Hypothalamus (tissue), 51 donors: ENCODE results near the gene OR51B2.
"Not testable (repeated sequence)": the region's sequence is repeated elsewhere in the genome, so short reads cannot be mapped to it uniquely, and the experiment has no call there.

Source experiments
- DNase-seq, 51 donors: peaks; one replicate each; lab custom pipeline; 2025; lab: John Stamatoyannopoulos, UW

Gene OR51B2, protein sequence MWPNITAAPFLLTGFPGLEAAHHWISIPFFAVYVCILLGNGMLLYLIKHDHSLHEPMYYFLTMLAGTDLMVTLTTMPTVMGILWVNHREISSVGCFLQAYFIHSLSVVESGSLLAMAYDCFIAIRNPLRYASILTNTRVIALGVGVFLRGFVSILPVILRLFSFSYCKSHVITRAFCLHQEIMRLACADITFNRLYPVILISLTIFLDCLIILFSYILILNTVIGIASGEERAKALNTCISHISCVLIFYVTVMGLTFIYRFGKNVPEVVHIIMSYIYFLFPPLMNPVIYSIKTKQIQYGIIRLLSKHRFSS

DNA sequence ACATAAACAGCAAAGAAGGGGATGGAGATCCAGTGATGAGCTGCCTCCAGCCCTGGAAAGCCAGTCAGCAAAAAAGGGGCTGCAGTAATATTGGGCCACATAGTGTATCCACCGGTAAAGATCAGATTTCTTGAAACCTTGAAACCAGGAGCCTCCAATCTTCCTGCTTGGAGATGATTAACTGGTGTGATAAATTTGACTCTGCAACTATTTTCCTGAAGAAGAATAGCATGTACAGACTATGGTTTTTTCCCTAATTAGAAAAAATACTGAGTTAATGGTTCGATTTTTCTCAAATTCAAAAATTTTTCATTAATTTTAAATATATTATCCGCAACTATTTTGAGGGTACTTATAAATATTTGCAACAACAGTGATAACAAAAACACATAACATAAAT is at the start of gene OR51B2:
Gene OR51B2 (minus strand): TSS at position 101 of the 400 bp plus-strand sequence. CDS start 0 bp downstream, at position 101.
- no peak for DNase-seq

DNA sequence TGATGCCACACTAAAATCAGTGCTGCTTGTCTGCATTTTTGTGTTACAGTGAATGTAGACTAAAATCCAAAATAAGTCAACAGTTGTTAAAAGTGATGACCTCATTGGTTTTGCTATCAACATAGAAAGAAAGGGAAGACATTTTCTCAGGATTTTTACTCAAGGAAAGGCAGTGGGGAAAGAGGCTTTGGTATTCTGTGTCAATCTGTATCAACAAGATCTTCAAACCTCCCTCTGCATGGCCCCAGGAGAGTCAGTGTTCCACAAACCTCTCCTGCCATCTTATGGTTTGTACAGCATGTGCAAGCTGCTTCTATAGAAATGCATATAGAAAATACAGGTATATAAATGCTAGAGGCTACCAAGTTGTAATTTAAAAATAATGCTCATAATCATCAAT is 45.7 kb upstream of the OR51B2 start:
- DNase-seq: no peak

DNA sequence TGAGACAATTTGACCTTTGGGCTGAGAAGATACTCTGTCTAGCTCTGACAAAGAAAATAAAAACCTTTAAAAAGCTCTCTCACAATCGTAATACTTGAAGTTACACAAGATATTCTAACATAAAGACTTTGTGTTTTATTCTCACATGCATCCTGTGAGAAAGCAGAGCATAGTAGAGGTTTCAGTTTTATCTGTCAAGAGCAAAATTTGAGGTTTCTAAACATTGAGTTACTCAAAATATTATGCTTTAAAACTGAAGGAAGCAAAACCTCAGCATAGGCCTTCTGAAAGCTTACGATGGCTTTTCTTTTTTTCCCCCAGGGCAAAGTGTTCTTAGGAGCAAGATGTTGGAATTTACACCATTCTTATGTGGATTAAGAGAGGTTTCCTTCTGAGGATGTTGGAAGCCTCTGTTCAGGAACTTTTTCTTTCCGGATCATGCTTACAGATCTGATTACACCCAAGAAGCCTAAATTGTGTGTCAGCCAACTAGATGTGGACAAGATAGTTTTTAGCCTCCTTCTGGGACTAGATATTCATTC is 44.5 kb upstream of the OR51B2 start:
- DNase-seq: no peak

DNA sequence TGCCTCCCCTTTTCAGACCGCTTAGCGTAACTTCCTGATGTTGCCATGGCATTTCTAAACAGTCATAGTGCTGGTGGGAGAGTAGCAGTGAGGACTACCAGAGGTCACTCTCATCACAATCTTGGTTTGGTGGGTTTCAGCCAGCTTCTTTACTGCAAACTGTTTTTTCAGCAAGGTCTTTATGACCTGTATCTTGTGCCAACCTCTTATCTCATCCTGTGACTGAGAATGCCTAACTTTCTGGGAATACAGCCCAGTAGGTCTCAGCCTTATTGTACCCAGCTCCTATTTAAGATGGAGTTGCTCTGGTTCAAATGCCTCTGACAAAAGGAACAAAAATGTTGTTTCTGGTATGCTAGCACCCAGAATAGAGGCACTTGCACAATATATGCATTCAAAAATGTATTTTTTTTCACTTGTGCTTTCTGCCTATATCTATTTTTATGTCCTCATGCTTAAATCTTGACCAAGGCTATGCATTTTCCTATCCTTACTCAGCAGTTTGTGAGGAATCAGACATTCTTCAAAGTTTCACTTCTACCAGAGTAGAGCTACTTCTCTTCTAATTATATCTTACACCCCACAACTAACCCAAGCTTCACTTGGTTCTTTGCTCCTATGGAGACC is 43.5 kb upstream of the OR51B2 start:
- no peak for DNase-seq

DNA sequence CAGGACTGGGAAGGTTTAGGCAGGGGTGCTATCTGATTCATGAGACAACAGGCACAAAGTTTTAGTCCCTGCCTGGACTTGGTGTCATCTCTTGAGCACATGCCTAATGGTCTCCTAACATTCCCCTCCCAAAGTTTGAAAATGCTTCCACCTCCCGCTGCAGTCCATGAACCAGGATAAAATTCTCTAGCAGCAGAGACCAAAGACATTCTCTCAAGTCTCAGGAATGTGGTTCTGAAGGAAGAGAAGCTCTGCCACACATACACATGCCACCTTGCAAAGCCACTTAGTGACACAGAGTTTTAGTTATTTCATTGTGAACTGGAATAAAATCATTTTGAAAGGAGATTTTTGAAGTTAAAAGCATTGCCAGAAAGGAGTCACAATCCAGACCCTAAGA is 42.8 kb upstream of the OR51B2 start:
- no peak for DNase-seq

DNA sequence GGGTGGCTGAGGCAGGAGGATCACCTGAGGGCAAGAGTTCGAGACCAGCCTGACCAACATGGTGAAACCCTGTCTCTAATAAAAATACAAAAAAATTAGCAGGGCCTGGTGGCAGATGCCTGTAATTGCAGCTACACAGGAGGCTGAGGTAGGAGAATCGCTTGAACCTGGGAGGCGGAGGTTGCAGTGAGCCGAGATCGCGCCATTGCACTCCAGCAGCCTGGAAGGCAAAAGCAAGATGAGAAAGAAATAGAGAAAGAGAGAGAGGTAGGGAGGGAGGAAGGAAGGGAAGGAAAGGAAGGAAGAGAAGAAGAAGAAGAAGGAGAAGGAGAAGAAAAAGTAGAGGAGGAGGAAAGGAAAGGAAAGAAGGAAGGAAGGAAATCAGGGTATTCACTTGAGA is 42.3 kb upstream of the OR51B2 start:
- not testable (repeated sequence) for DNase-seq

DNA sequence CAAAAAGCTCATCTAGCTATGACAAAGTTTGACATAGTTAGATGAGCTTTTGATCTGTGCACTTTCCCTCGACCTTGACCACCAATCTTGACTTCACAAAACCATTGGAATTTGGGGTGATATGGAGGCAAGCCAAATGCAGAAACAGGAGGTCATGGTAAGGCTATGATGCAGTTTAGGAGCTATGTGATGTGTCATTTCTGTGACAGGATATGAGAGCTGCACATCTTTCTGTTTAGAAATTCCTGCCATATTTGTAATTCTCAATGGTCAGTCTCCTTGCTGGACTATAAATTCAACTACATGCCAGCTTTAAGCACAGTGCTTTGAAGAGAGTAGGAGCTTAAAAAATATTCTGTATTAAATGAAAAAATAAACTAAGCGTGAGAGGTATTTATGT is 40.1 kb upstream of the OR51B2 start:
- no peak for DNase-seq

DNA sequence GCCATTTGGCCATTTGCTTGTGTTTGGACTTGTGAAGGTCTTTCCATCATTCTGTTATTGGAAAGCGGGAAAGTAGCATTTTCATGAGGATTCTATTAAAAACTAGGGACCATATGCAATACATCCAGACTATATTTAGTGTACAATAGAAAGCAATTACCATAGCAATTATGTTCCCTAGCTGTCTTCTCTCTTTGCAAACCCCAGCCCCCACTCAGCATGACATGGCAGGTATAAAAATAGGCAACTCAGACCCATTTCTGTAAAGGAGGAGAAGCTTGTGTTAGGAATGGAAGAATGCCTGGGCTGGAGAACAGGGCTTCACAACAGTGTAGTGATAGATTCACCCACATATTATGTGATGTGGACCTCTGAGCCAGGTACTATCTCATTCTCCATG is 39.6 kb upstream of the OR51B2 start:
- DNase-seq: no peak

DNA sequence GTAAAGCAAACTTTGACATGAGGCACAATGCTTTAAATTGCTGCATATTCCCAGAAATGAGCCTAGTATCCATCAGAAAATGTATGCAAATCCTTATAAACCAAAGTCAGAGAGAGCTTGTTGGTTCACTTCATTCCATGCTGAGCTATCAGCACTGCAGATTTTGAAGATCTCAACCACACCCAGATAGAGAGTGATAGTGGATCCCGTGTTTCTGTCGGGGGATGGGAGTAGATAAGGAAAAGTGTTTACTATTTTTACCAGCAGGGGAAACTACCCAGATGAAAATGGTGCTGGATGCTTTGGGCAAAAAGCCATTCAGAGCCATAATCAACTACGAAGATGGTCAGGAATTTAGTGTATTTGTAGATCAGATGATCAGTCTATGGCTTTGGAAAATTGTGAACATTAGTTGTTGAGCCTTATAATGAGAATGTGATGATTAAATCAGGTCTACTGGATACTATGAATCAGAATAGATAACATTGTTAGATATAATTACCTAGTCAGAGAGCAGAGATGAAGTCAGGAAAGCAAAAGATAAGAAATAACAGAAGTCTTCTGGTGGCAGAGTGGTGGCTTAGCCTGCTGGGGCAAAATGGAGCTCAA is 38.0 kb upstream of the OR51B2 start:
- no peak for DNase-seq

DNA sequence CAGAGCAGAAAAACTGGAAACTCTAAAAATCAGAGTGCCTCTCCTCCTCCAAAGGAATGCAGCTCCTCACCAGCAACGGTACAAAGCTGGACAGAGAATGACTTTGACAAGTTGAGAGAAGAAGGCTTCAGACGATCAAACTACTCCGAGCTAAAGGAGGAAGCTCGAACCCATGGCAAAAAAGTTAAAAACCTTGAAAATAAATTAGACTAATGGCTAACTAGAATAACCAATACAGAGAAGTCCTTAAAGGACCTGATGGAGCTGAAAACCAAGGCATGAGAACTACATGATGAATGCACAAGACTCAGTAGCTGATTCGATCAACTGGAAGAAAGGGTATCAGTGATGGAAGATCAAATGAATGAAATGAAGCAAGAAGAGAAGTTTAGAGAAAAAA is 31.9 kb upstream of the OR51B2 start:
- DNase-seq: not testable (repeated sequence)

DNA sequence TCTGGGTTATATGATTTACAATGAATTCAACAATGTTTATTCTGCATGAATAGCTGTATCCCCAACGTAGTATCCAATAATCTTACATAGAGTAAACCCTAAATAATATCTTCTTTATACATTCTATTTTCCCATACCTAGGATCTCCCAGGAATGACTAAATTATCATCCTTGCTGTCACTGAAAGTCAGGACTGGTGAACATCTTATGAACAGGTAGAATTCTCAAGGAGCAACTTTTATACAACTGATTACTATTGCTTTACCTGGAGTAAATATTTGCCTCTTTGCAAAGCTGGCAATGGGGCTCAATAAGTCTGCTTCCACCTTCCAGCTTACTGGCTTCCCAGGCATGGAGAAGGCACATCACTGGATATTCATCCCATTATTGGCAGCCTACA is 27.1 kb upstream of the OR51B2 start, which contains the start of gene OR51B6:
Gene OR51B6 (plus strand): TSS at position 301 of the 400 bp plus-strand sequence. CDS start 0 bp downstream, at position 301.
- DNase-seq: no peak

DNA sequence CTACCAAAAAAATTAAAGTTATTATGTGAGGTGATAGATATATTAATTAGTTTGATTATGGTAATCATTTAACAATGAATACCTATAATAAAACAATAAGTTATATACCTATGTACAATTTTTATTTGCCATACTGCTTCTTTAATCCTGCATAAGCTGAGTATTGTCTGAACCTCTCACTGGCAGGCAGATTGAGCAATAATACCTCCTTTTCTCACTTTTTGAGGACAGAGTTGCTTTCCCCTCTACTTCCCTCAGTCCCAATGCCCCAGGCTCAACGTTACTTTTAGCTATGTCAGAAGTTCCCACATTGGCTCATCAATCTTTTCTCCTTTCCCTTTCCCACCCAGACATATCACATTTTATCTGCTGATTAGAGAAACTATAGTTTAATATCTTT is 25.5 kb upstream of the OR51B2 start:
- DNase-seq: no peak

DNA sequence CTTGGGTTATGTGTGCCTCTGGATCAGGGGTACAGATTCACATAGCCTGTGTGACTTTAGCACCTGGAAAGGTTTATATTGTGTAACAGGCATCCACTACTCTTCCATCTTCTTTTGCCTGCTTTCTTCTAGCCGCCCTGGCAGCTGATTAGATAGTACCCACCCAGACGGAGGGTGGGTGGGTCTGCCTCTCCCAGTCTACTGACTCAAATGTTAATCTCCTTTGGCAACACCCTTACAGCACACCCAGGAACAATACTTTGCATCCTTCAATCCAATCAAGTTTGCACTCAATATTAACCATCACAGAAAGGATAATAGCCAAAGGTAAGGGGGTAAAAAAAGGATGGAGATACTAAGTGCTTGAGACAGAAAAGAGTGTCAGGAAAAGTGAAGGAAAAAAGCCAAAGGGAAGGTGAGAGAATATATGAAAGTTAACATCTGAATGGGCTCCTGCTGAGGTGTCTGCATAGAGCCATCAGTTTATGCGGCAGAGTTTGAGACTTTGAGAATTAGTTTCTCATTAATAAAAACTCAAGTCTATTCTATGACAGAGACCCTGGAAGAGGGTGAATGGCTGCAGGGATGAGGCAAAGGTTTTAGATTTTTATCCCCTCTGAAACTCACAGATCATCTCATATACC is 24.6 kb upstream of the OR51B2 start:
- no peak for DNase-seq

DNA sequence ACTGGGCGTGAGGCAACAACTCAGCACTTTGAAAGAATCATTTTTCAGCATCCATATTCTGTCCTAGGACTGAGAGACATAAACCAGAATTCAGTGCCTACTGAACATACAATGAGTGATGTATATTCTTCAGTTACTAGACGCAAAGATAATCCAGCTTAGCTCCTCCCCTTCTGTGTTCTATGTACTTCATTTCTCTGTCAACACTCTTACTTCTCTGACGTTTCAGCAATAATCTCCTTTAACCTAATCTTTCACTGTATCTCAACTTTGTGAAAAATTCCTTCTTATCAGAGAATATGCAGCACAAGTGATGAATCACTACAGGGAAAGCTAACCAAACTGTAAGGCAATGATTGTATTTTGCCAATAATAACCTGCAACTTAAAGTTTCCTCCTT is 21.7 kb upstream of the OR51B2 start:
- DNase-seq: no peak

DNA sequence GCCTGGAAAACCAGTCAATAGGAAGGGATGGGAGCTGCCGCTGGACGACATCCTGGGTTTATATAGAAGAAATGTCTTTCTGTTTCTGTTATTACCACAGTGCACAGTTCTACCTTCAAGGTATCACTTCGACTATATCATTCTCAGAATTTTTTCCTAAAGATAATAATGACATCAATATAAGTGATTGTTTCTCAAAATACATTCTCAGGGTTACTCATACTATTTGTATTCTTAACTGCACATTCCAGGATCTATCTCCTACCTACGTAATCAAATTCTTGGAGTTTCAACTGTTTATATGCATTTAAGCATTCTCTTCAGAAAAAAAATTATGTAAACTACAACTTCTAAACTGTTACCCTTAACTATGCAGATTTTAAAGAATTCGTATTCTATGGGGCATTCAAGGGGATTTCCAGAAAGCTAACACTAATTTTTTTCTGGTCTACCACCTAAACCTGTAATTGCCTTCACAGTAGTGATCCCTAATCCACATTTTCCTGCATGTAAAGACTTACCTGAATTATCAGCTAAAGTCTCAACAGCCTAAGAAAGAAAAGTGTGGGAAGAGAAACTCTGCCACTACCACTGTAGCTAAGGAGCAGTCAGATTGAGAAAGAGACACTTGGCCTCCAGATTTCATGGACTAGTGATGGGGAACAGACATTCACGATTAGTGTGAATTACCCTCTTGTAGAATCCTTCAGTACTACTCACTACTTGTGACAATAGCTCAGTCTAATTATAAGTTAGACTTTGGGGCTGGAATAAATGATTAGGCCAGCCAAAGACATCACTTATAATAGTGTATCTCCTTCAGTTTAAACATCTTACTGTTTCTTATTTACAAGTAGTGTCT is 19.6 kb upstream of the OR51B2 start, which contains the start of gene OR51B5:
Gene OR51B5 (minus strand): TSS at position 51 of the 862 bp plus-strand sequence. CDS start 0 bp downstream, at position 51.
- no peak for DNase-seq

DNA sequence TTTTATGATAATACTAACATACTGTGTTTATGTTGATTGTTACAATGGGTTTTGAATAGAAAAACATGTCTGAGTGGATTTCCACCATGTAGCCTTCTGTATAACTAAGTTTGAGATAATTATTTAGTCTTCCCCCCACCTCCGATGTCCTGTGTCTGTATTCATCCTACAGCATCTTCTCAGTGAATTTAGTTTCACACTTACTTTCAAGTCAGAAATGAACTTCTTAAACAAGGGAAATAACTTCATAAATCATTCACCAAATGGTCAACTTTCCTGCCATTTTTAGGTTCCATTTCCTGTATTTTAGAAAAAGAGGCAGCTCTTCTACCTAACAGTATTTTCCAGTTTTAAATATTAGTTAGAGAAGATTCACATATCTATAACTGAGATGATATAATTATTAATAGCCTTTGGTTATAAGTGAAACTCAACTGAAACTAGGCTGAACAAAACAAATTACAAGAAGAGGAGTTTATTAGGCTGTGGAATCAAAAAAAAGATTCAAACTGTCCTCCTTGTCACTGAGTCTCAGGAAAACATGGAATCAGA is 15.8 kb upstream of the OR51B2 start:
- DNase-seq: no peak

DNA sequence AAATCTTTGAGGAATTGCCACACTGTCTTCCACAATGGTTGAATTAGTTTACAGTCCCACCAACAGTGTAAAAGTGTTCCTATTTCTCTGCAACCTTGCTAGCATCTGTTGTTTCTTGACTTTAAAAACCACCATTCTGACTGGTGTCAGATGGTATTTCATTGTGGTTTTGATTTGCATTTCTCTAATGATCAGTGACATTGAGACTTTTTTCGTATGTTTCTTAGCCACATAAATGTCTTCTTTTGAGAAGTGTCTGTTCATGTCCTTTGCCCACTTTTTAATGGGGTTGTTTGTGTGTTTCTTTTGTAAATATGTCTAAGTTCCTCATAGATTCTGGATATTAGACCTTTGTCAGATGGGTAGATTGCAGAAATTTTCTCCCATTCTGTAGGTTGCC is 13.2 kb upstream of the OR51B2 start:
- not testable (repeated sequence) for DNase-seq

DNA sequence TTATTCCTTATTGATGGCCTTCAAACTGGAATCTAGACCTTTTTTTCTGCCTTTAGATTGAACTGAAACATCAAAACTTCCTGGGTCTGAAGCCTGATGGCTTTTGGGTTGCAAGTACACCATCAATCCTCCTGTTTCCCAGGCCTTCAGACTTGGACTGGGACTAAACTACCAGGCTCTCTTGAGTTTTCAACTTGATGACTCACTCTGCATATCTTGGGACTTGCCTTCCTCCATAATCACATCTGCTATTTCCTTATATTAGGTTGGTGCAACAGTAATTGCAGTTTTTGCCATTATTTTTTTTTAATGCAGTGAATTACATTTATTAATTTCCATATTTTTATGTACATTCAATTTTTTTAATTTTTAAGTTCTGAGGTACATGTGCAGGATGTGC is 12.2 kb upstream of the OR51B2 start:
- no peak for DNase-seq

DNA sequence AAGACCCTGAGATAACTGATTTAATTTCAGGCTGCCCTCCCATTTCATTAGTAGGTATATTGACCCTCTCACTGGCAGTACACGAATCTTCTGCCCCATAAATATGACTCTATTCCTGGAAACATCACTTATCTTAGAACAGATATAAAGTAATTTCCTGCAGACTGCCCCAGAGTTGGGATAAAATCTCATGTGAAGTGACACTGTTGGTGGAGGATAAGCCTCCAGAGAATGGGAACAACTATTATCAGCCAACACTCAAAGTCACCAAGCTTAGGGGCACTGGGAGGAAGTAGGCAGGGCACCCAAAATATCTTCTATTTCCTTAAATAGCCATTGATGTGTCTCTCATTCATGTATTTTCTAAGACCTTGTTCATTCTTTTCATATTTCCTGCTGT is 11.1 kb upstream of the OR51B2 start:
- DNase-seq: no peak

DNA sequence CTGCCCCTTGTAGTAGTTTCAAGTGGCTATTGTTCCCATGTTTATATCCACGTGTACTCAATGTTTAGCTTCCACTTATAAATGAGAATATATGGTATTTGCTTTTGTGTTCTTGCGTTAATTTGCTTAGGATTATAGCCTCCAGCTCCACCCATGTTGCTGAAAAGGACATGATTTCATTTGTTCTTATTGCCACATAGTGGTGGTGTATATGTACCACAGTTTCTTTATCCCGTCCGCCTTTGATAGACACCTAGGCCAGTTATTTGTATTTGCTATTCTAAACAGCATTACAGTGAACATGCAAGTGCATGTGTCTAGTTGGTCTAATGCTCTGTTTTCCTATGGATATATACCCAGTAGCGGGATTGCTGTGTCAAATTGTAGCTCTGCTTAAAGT is 6.8 kb downstream of the OR51B2 start:
- no peak for DNase-seq
